H9 (cell line): Measurements from ENCODE around the gene PAQR5. TPM values are rescaled to one million over a fixed set of nuclear protein-coding genes. Genes with fewer than 3 reads are reported as not detected.

ENCODE experiments used
- DNase-seq: peaks from one replicate; pipeline ENCODE4 v3.0.0-alpha.2; 2017
- H2AFZ ChIP-seq: one replicate; pipeline ENCODE4 v1.6.1; 2013; ENCODE audit warnings: mild to moderate bottlenecking, low read length, control low read depth, moderate library complexity
- H2AK5ac ChIP-seq: 2 replicates; pipeline ENCODE4 v1.6.1; 2013; ENCODE audit warnings: low read length, control low read depth, mixed read lengths; ENCODE audit not compliant: insufficient read length
- H2BK120ac ChIP-seq: one replicate; pipeline ENCODE4 v1.6.1; 2013; ENCODE audit warnings: low read depth, mild to moderate bottlenecking, low read length, control low read depth, inconsistent platforms; ENCODE audit not compliant: poor library complexity, severe bottlenecking
- H2BK12ac ChIP-seq: 2 replicates; pipeline ENCODE4 v1.6.1; 2013; ENCODE audit warnings: low read length, control low read depth, mixed read lengths, low read depth; ENCODE audit not compliant: insufficient read length
- H2BK15ac ChIP-seq: 2 replicates; pipeline ENCODE4 v1.6.1; 2013; ENCODE audit warnings: low read depth, low read length, control low read depth
- H2BK20ac ChIP-seq: one replicate; pipeline ENCODE4 v1.6.1; 2013; ENCODE audit warnings: low read depth, mild to moderate bottlenecking, low read length, control low read depth, inconsistent platforms; ENCODE audit not compliant: poor library complexity, severe bottlenecking
- H2BK5ac ChIP-seq: 2 replicates; pipeline ENCODE4 v1.6.1; 2013; ENCODE audit warnings: low read length, control low read depth, mixed read lengths; ENCODE audit not compliant: insufficient read length
- H3K14ac ChIP-seq: 2 replicates; pipeline ENCODE4 v1.6.1; 2013; ENCODE audit warnings: low read length, control low read depth; ENCODE audit not compliant: insufficient read depth
- H3K18ac ChIP-seq: 2 replicates; pipeline ENCODE4 v1.6.1; 2013; ENCODE audit warnings: low read depth, mild to moderate bottlenecking, mixed read lengths, low read length, control low read depth; ENCODE audit not compliant: insufficient read length
- H3K23ac ChIP-seq: 2 replicates; pipeline ENCODE4 v1.6.1; 2013; ENCODE audit warnings: low read length, control low read depth, mixed read lengths, low read depth; ENCODE audit not compliant: insufficient read length
- H3K23me2 ChIP-seq: 2 replicates; pipeline ENCODE4 v1.6.1; 2013; ENCODE audit warnings: low read depth, mild to moderate bottlenecking, mixed read lengths, low read length, control low read depth; ENCODE audit not compliant: insufficient read length, poor library complexity, severe bottlenecking
- H3K27ac ChIP-seq: 2 replicates; pipeline ENCODE4 v1.5.1; 2013; ENCODE audit warnings: low read length, control low read depth, mixed read lengths, low read depth; ENCODE audit not compliant: insufficient read length
- H3K27me3 ChIP-seq: 2 replicates; pipeline ENCODE4 v1.6.1; 2013; ENCODE audit warnings: low read length, control low read depth, inconsistent platforms; ENCODE audit not compliant: insufficient read depth
- H3K4ac ChIP-seq: 2 replicates; pipeline ENCODE4 v1.6.1; 2013; ENCODE audit warnings: low read depth, mild to moderate bottlenecking, control low read depth, inconsistent platforms, low read length, moderate library complexity
- H3K4me1 ChIP-seq: 2 replicates; pipeline ENCODE4 v1.6.1; 2013; ENCODE audit warnings: low read length, control low read depth, inconsistent platforms; ENCODE audit not compliant: insufficient read depth
- H3K4me2 ChIP-seq: 2 replicates; pipeline ENCODE4 v1.6.1; 2013; ENCODE audit warnings: low read length, control low read depth, mixed read lengths; ENCODE audit not compliant: insufficient read length, insufficient read depth
- H3K56ac ChIP-seq: 2 replicates; pipeline ENCODE4 v1.6.1; 2013; ENCODE audit warnings: low read depth, mild to moderate bottlenecking, mixed read lengths, low read length, control low read depth; ENCODE audit not compliant: insufficient read length
- H3K79me1 ChIP-seq: 2 replicates; pipeline ENCODE4 v1.6.1; 2013; ENCODE audit warnings: low read depth, mild to moderate bottlenecking, moderate library complexity, low read length, control low read depth, inconsistent platforms; ENCODE audit not compliant: insufficient read depth, poor library complexity, severe bottlenecking
- H3K79me2 ChIP-seq: 2 replicates; pipeline ENCODE4 v1.6.1; 2013; ENCODE audit warnings: low read length, control low read depth, inconsistent platforms; ENCODE audit not compliant: insufficient read depth
- H3K9ac ChIP-seq: 2 replicates; pipeline ENCODE4 v1.6.1; 2013; ENCODE audit warnings: low read length, control low read depth, mixed read lengths; ENCODE audit not compliant: insufficient read length; ENCODE audit errors: extremely low read depth
- H3K9me3 ChIP-seq: one replicate; pipeline ENCODE4 v1.6.1; 2013; ENCODE audit warnings: low read depth, low read length, inconsistent platforms; ENCODE audit not compliant: control insufficient read depth
- H3T11ph ChIP-seq: one replicate; pipeline ENCODE4 v1.6.1; 2013; ENCODE audit warnings: mild to moderate bottlenecking, low read length, control low read depth, inconsistent platforms
- H4K20me1 ChIP-seq: one replicate; pipeline ENCODE4 v1.6.1; 2013; ENCODE audit not compliant: control insufficient read depth, insufficient read length, insufficient read depth
- H4K5ac ChIP-seq: 2 replicates; pipeline ENCODE4 v1.6.1; 2013; ENCODE audit warnings: low read depth, mild to moderate bottlenecking, mixed read lengths, low read length, control low read depth; ENCODE audit not compliant: insufficient read length
- H4K8ac ChIP-seq: replicated peaks from 2 replicates; pipeline ENCODE4 v1.6.1; 2013; ENCODE audit warnings: low read length, control low read depth, mixed read lengths, low read depth; ENCODE audit not compliant: insufficient read length
- H4K91ac ChIP-seq: 2 replicates; pipeline ENCODE4 v1.6.1; 2013; ENCODE audit warnings: low read depth, mild to moderate bottlenecking, moderate library complexity, mixed read lengths, low read length, control low read depth; ENCODE audit not compliant: insufficient read length
- H3K27ac Mint-ChIP-seq, 3 experiments: 2 replicates in 2 of 3; 3 replicates in 1 of 3; pipeline ENCODE4 v1.8.0; 2020 to 2021; ENCODE audit warnings: mixed read lengths in 3 of 3, mild to moderate bottlenecking in 1 of 3, moderate library complexity in 1 of 3
- H3K27me3 Mint-ChIP-seq: 2 replicates; pipeline ENCODE4 v1.8.0; 2021; ENCODE audit warnings: low read depth, mild to moderate bottlenecking, moderate library complexity, mixed read lengths
- H3K36me3 Mint-ChIP-seq, 3 experiments: 2 replicates in 2 of 3; 3 replicates in 1 of 3; pipeline ENCODE4 v1.8.0; 2020 to 2021; ENCODE audit warnings: low read depth in 3 of 3, mixed read lengths in 3 of 3; ENCODE audit not compliant: insufficient read depth in 1 of 3
- H3K4me1 Mint-ChIP-seq, 2 experiments: 2 replicates each; pipeline ENCODE4 v1.8.0; 2020; ENCODE audit warnings: mixed read lengths in 2 of 2
- H3K4me3 Mint-ChIP-seq, 2 experiments: 2 replicates in 1 of 2; 3 replicates in 1 of 2; pipeline ENCODE4 v1.8.0; 2020 to 2021; ENCODE audit warnings: mild to moderate bottlenecking in 2 of 2, mixed read lengths in 2 of 2, moderate library complexity in 1 of 2
- H3K9me3 Mint-ChIP-seq, 2 experiments: 2 replicates in 1 of 2; 3 replicates in 1 of 2; pipeline ENCODE4 v1.8.0; 2020; ENCODE audit warnings: mild to moderate bottlenecking in 2 of 2, mixed read lengths in 2 of 2, moderate library complexity in 1 of 2
- WGBS: extraction: QIAGEN DNeasy Blood & Tissue Kit; methylation state at CpG from one replicate; pipeline ENCODE4 v1.1.7; 2013; ENCODE audit warnings: missing lambda C conversion rate, low lambda C conversion rate, mixed read lengths; ENCODE audit not compliant: insufficient read length; ENCODE audit errors: extremely low coverage; 5-methylcytosine and 5-hydroxymethylcytosine counted together
- total RNA-seq: library from RNA; stranded (reverse); gene quantifications from 2 replicates; pipeline ENCODE4 v1.2.1, GENCODE V29; 2021
- TF ChIP-seq, protein P1 (sequence below): fragments of 200-600 bp; sonication (generic); conservative IDR thresholded peaks from 3 replicates; pipeline ENCODE4 v1.8.0; 2021; ENCODE audit warnings: antibody characterized with exemption, mild to moderate bottlenecking

PAQR5 gene
- total RNA-seq, 1 experiment from 2014 or later = 1.6 TPM

- H2BK12ac ChIP-seq = no peak overlapping the region
- H3K4me1 ChIP-seq = no peaks in the 10 kb centered on the region
- no peak overlapping the region for H4K8ac ChIP-seq
- H3K4me2 ChIP-seq = no peak overlapping the region
- no CpG with 5 or more reads among the region's 2 CpGs for WGBS
- H4K20me1 ChIP-seq = no peaks in the 10 kb centered on the region
- TF ChIP-seq, protein P1, sequence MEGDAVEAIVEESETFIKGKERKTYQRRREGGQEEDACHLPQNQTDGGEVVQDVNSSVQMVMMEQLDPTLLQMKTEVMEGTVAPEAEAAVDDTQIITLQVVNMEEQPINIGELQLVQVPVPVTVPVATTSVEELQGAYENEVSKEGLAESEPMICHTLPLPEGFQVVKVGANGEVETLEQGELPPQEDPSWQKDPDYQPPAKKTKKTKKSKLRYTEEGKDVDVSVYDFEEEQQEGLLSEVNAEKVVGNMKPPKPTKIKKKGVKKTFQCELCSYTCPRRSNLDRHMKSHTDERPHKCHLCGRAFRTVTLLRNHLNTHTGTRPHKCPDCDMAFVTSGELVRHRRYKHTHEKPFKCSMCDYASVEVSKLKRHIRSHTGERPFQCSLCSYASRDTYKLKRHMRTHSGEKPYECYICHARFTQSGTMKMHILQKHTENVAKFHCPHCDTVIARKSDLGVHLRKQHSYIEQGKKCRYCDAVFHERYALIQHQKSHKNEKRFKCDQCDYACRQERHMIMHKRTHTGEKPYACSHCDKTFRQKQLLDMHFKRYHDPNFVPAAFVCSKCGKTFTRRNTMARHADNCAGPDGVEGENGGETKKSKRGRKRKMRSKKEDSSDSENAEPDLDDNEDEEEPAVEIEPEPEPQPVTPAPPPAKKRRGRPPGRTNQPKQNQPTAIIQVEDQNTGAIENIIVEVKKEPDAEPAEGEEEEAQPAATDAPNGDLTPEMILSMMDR = no peak
- H2AK5ac ChIP-seq = no peak overlapping the region
- H2BK20ac ChIP-seq = no peak overlapping the region
- H3K14ac ChIP-seq = no peak overlapping the region
- no peak overlapping the region for H4K91ac ChIP-seq
- H3K4me3 Mint-ChIP-seq = no peak overlapping the region
- no peak overlapping the region for H3K9ac ChIP-seq
- H3K27ac Mint-ChIP-seq = peak overlapping the region in 2 of 3 experiments; percentile 31 to 57; a peak in 1 of 7 replicates
- no peak overlapping the region for H4K5ac ChIP-seq
- no peaks in the 10 kb centered on the region for H3K23me2 ChIP-seq
- H3K4ac ChIP-seq = no peak overlapping the region
- H3K27me3 ChIP-seq = no peaks in the 10 kb centered on the region
- H2BK120ac ChIP-seq = no peak overlapping the region
- no peak for DNase-seq
- H2BK15ac ChIP-seq = no peak overlapping the region
- H2BK5ac ChIP-seq = no peak overlapping the region
- H3K9me3 ChIP-seq = no peaks in the 10 kb centered on the region
- no peak overlapping the region for H2AFZ ChIP-seq
- no peaks in the 10 kb centered on the region for H3K36me3 Mint-ChIP-seq
- no peak overlapping the region for H3K18ac ChIP-seq
- no peaks in the 10 kb centered on the region for H3K79me1 ChIP-seq
- no peaks in the 10 kb centered on the region for H3K27me3 Mint-ChIP-seq
- no peak overlapping the region for H3K23ac ChIP-seq
- H3K4me1 Mint-ChIP-seq = 0 out of 4 replicates have a peak, but pooled peaks cover 0 to 3% of the 10 kb centered on the region in 2 experiments
- no peaks in the 10 kb centered on the region for H3K9me3 Mint-ChIP-seq
- no peak overlapping the region for H3T11ph ChIP-seq
- H3K27ac ChIP-seq = no peak overlapping the region
- no peak overlapping the region for H3K56ac ChIP-seq
- H3K79me2 ChIP-seq = no peaks in the 10 kb centered on the region
These were observed 104.1 kb downstream of the PAQR5 start for GRCh38 chr15:69402816-69403215.
